ENCODE results near the gene LAMTOR2.
"Not testable (repeated sequence)": the region's sequence is repeated elsewhere in the genome, so short reads cannot be mapped to it uniquely, and the experiment has no call there.

LAMTOR2 gene

GRCh38 chr1:156062189-156062588 lies 7.6 kb downstream of the LAMTOR2 start:
- no peak overlapping the region for H3K4me3 Mint-ChIP-seq
- DNase-seq (ENCODE audit: low spot score) = no peak
- no peaks in the 10 kb centered on the region for H3K9me3 Mint-ChIP-seq
- peaks cover 12% of the 10 kb centered on the region for H3K4me1 Mint-ChIP-seq (ENCODE audit: low read depth)
- H3K36me3 Mint-ChIP-seq (ENCODE audit: low read depth) = no peaks in the 10 kb centered on the region
- H3K27me3 Mint-ChIP-seq (ENCODE audit: low read depth) = no peaks in the 10 kb centered on the region
- no peak overlapping the region for H3K27ac Mint-ChIP-seq

- H3K27me3 Mint-ChIP-seq (ENCODE audit: low read depth) = no peaks in the 10 kb centered on the region
- H3K9me3 Mint-ChIP-seq = no peaks in the 10 kb centered on the region
- no peak overlapping the region for H3K4me3 Mint-ChIP-seq
- peaks cover 12% of the 10 kb centered on the region for H3K4me1 Mint-ChIP-seq (ENCODE audit: low read depth)
- H3K36me3 Mint-ChIP-seq (ENCODE audit: low read depth) = no peaks in the 10 kb centered on the region
- H3K27ac Mint-ChIP-seq = no peak overlapping the region
- no peak for DNase-seq (ENCODE audit: low spot score)
Measured at GRCh38 chr1:156063997-156064285, 9.4 kb downstream of the LAMTOR2 start.

- Mint-ChIP-seq H3K36me3 (ENCODE audit: low read depth) (no peaks in the 10 kb centered on the region), H3K27ac (no peak overlapping the region), H3K27me3 (ENCODE audit: low read depth) (no peaks in the 10 kb centered on the region), H3K4me1 (ENCODE audit: low read depth) (peaks cover 12% of the 10 kb centered on the region), H3K9me3 (no peaks in the 10 kb centered on the region), H3K4me3 (no peak overlapping the region)
- DNase-seq (ENCODE audit: low spot score) = no peak
Measured at GRCh38 chr1:156064615-156065014, 10.0 kb downstream of the LAMTOR2 start.

- no peak overlapping the region for H3K27ac Mint-ChIP-seq
- peaks cover 12% of the 10 kb centered on the region for H3K4me1 Mint-ChIP-seq (ENCODE audit: low read depth)
- H3K27me3 Mint-ChIP-seq (ENCODE audit: low read depth) = no peaks in the 10 kb centered on the region
- DNase-seq (ENCODE audit: low spot score) = no peak
- H3K4me3 Mint-ChIP-seq = no peak overlapping the region
- H3K9me3 Mint-ChIP-seq = no peaks in the 10 kb centered on the region
- no peaks in the 10 kb centered on the region for H3K36me3 Mint-ChIP-seq (ENCODE audit: low read depth)
Measured at GRCh38 chr1:156065212-156065611, 10.6 kb downstream of the LAMTOR2 start.

- H3K9me3 Mint-ChIP-seq = no peaks in the 10 kb centered on the region
- no peak for DNase-seq (ENCODE audit: low spot score)
- no peaks in the 10 kb centered on the region for H3K27me3 Mint-ChIP-seq (ENCODE audit: low read depth)
- no peak overlapping the region for H3K4me3 Mint-ChIP-seq
- no peaks in the 10 kb centered on the region for H3K36me3 Mint-ChIP-seq (ENCODE audit: low read depth)
- no peak overlapping the region for H3K27ac Mint-ChIP-seq
- peaks cover 12% of the 10 kb centered on the region for H3K4me1 Mint-ChIP-seq (ENCODE audit: low read depth)
Measured at GRCh38 chr1:156065871-156066270, 11.3 kb downstream of the LAMTOR2 start.

- peaks cover 12% of the 10 kb centered on the region for H3K4me1 Mint-ChIP-seq (ENCODE audit: low read depth)
- H3K27ac Mint-ChIP-seq = peak overlapping the region; percentile 38
- DNase-seq (ENCODE audit: low spot score) = no peak
- no peaks in the 10 kb centered on the region for H3K27me3 Mint-ChIP-seq (ENCODE audit: low read depth)
- no peaks in the 10 kb centered on the region for H3K36me3 Mint-ChIP-seq (ENCODE audit: low read depth)
- no peaks in the 10 kb centered on the region for H3K9me3 Mint-ChIP-seq
- no peak overlapping the region for H3K4me3 Mint-ChIP-seq
Measured at GRCh38 chr1:156067262-156067661, 12.7 kb downstream of the LAMTOR2 start.

GRCh38 chr1:156069490-156070455 lies 15.2 kb downstream of the LAMTOR2 start:
- no peak overlapping the region for H3K4me3 Mint-ChIP-seq
- no peaks in the 10 kb centered on the region for H3K36me3 Mint-ChIP-seq (ENCODE audit: low read depth)
- no peaks in the 10 kb centered on the region for H3K9me3 Mint-ChIP-seq
- DNase-seq (ENCODE audit: low spot score) = no peak
- H3K27ac Mint-ChIP-seq = no peak overlapping the region
- H3K27me3 Mint-ChIP-seq (ENCODE audit: low read depth) = peaks cover 3% of the 10 kb centered on the region
- H3K4me1 Mint-ChIP-seq (ENCODE audit: low read depth) = peaks cover 12% of the 10 kb centered on the region

GRCh38 chr1:156070548-156070947 lies 16.0 kb downstream of the LAMTOR2 start:
- Mint-ChIP-seq H3K36me3 (ENCODE audit: low read depth) (no peaks in the 10 kb centered on the region), H3K4me1 (ENCODE audit: low read depth) (peaks cover 8% of the 10 kb centered on the region), H3K9me3 (no peaks in the 10 kb centered on the region), H3K27me3 (ENCODE audit: low read depth) (peaks cover 3% of the 10 kb centered on the region), H3K4me3 (no peak overlapping the region), H3K27ac (no peak overlapping the region)
- no peak for DNase-seq (ENCODE audit: low spot score)

- H3K27ac Mint-ChIP-seq; H3K27me3 Mint-ChIP-seq (ENCODE audit: low read depth): not testable (repeated sequence)
Measured at GRCh38 chr1:156071332-156071816, 16.8 kb downstream of the LAMTOR2 start.

GRCh38 chr1:156072251-156072650 lies 17.7 kb downstream of the LAMTOR2 start:
- Mint-ChIP-seq H3K4me1 (ENCODE audit: low read depth) (no peaks in the 10 kb centered on the region), H3K36me3 (ENCODE audit: low read depth) (no peaks in the 10 kb centered on the region), H3K9me3 (no peaks in the 10 kb centered on the region), H3K4me3 (no peak overlapping the region), H3K27ac (no peak overlapping the region), H3K27me3 (ENCODE audit: low read depth) (peaks cover 3% of the 10 kb centered on the region)
- no peak for DNase-seq (ENCODE audit: low spot score)

More at GRCh38 chr1:156071332-156071816, 16.8 kb downstream of the LAMTOR2 start:
- H3K9me3 Mint-ChIP-seq; DNase-seq (ENCODE audit: low spot score); H3K4me3 Mint-ChIP-seq; H3K4me1 Mint-ChIP-seq (ENCODE audit: low read depth); H3K36me3 Mint-ChIP-seq (ENCODE audit: low read depth): not testable (repeated sequence)

- H3K9me3 Mint-ChIP-seq = no peaks in the 10 kb centered on the region
- H3K36me3 Mint-ChIP-seq (ENCODE audit: low read depth) = no peaks in the 10 kb centered on the region
- DNase-seq (ENCODE audit: low spot score) = no peak
- no peaks in the 10 kb centered on the region for H3K4me1 Mint-ChIP-seq (ENCODE audit: low read depth)
- H3K4me3 Mint-ChIP-seq = no peak overlapping the region
- H3K27ac Mint-ChIP-seq = no peak overlapping the region
- H3K27me3 Mint-ChIP-seq (ENCODE audit: low read depth) = peaks cover 8% of the 10 kb centered on the region
Measured at GRCh38 chr1:156073110-156073687, 18.6 kb downstream of the LAMTOR2 start.

- Mint-ChIP-seq H3K27ac (no peak overlapping the region), H3K9me3 (no peaks in the 10 kb centered on the region), H3K27me3 (ENCODE audit: low read depth) (peaks cover 12% of the 10 kb centered on the region), H3K4me1 (ENCODE audit: low read depth) (no peaks in the 10 kb centered on the region), H3K36me3 (ENCODE audit: low read depth) (no peaks in the 10 kb centered on the region), H3K4me3 (no peak overlapping the region)
- no peak for DNase-seq (ENCODE audit: low spot score)
Measured at GRCh38 chr1:156073740-156074139, 19.2 kb downstream of the LAMTOR2 start.

GRCh38 chr1:156074661-156075060 lies 20.1 kb downstream of the LAMTOR2 start:
- H3K9me3 Mint-ChIP-seq = no peaks in the 10 kb centered on the region
- H3K4me3 Mint-ChIP-seq = no peak overlapping the region
- H3K27ac Mint-ChIP-seq = no peak overlapping the region
- peaks cover 18% of the 10 kb centered on the region for H3K27me3 Mint-ChIP-seq (ENCODE audit: low read depth)
- DNase-seq (ENCODE audit: low spot score) = no peak
- no peaks in the 10 kb centered on the region for H3K4me1 Mint-ChIP-seq (ENCODE audit: low read depth)
- H3K36me3 Mint-ChIP-seq (ENCODE audit: low read depth) = no peaks in the 10 kb centered on the region

- Mint-ChIP-seq H3K4me3 (no peak overlapping the region), H3K27ac (no peak overlapping the region), H3K36me3 (ENCODE audit: low read depth) (no peaks in the 10 kb centered on the region), H3K4me1 (ENCODE audit: low read depth) (no peaks in the 10 kb centered on the region), H3K27me3 (ENCODE audit: low read depth) (peaks cover 21% of the 10 kb centered on the region), H3K9me3 (no peaks in the 10 kb centered on the region)
- DNase-seq (ENCODE audit: low spot score) = no peak
Measured at GRCh38 chr1:156075162-156075561, 20.6 kb downstream of the LAMTOR2 start.
